Measurements from ENCODE around the gene IQSEC1. TPM values are rescaled to one million over a fixed set of nuclear protein-coding genes. Genes with fewer than 3 reads are reported as not detected.

The IQSEC1 gene
- total RNA-seq, 1 experiment from 2014 or later = 7.7 TPM

- DNase-seq (ENCODE audit: low read depth) = no peak
Observed at GRCh38 chr3:13028010-13028821, 45.0 kb downstream of the IQSEC1 start.

GRCh38 chr3:13027154-13027553 is 46.1 kb downstream of the IQSEC1 start:
- DNase-seq (ENCODE audit: low read depth) = no peak

- no peak for DNase-seq (ENCODE audit: low read depth)
Observed at GRCh38 chr3:13026534-13026933, 46.7 kb downstream of the IQSEC1 start.

- DNase-seq (ENCODE audit: low read depth) = no peak
Observed at GRCh38 chr3:13025778-13026518, 47.3 kb downstream of the IQSEC1 start.

GRCh38 chr3:13025090-13025489 is 48.1 kb downstream of the IQSEC1 start:
- DNase-seq (ENCODE audit: low read depth) = peak; percentile 83

GRCh38 chr3:13024765-13025065 is 48.5 kb downstream of the IQSEC1 start:
- DNase-seq (ENCODE audit: low read depth) = no peak

GRCh38 chr3:13023971-13024764 is 49.1 kb downstream of the IQSEC1 start:
- no peak for DNase-seq (ENCODE audit: low read depth)

GRCh38 chr3:13023235-13023970 is 49.8 kb downstream of the IQSEC1 start:
- peak; percentile 79 for DNase-seq (ENCODE audit: low read depth)

- peak; percentile 84 for DNase-seq (ENCODE audit: low read depth)
Observed at GRCh38 chr3:13022348-13023234, 50.6 kb downstream of the IQSEC1 start.

- no peak for DNase-seq (ENCODE audit: low read depth)
Observed at GRCh38 chr3:13021141-13022114, 51.8 kb downstream of the IQSEC1 start.

- no peak for DNase-seq (ENCODE audit: low read depth)
Observed at GRCh38 chr3:13020159-13020750, 53.0 kb downstream of the IQSEC1 start.

GRCh38 chr3:13019243-13020095 is 53.8 kb downstream of the IQSEC1 start:
- DNase-seq (ENCODE audit: low read depth) = peak; percentile 51

GRCh38 chr3:13018561-13019242 is 54.5 kb downstream of the IQSEC1 start:
- DNase-seq (ENCODE audit: low read depth) = no peak

- DNase-seq (ENCODE audit: low read depth) = no peak
Observed at GRCh38 chr3:13018043-13018451, 55.2 kb downstream of the IQSEC1 start.

- DNase-seq (ENCODE audit: low read depth) = no peak
Observed at GRCh38 chr3:13017361-13018042, 55.7 kb downstream of the IQSEC1 start.

- DNase-seq (ENCODE audit: low read depth) = no peak
Observed at GRCh38 chr3:13016721-13017255, 56.4 kb downstream of the IQSEC1 start.
